ENCODE results near the gene WNT2B. TPM values are rescaled to one million over a fixed set of nuclear protein-coding genes. Genes with fewer than 3 reads are reported as not detected.
A peak's percentile ranks its signal among the peaks of the same experiment; 100 is the strongest.

The WNT2B gene
- total RNA-seq, 1 donor from 2014 or later, result 146 TPM

GRCh38 chr1:112518186-112518585 lies 9.4 kb downstream of the WNT2B start:
- Mint-ChIP-seq H3K4me3 (no peak overlapping the region), H3K27me3 (ENCODE audit: low read depth) (no peaks in the 10 kb centered on the region), H3K27ac (no peak overlapping the region), H3K36me3 (peaks cover 37% of the 10 kb centered on the region), H3K9me3 (no peaks in the 10 kb centered on the region), H3K4me1 (peaks cover 46% of the 10 kb centered on the region)
- DNase-seq (ENCODE audit: low spot score in 2 of 2, unreplicated experiment in 2 of 2), result no peak
- TF ChIP-seq, protein P1, sequence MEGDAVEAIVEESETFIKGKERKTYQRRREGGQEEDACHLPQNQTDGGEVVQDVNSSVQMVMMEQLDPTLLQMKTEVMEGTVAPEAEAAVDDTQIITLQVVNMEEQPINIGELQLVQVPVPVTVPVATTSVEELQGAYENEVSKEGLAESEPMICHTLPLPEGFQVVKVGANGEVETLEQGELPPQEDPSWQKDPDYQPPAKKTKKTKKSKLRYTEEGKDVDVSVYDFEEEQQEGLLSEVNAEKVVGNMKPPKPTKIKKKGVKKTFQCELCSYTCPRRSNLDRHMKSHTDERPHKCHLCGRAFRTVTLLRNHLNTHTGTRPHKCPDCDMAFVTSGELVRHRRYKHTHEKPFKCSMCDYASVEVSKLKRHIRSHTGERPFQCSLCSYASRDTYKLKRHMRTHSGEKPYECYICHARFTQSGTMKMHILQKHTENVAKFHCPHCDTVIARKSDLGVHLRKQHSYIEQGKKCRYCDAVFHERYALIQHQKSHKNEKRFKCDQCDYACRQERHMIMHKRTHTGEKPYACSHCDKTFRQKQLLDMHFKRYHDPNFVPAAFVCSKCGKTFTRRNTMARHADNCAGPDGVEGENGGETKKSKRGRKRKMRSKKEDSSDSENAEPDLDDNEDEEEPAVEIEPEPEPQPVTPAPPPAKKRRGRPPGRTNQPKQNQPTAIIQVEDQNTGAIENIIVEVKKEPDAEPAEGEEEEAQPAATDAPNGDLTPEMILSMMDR (IDR thresholded peaks at IDR 0.05; ENCODE audit: unreplicated experiment), result no peak

DNA sequence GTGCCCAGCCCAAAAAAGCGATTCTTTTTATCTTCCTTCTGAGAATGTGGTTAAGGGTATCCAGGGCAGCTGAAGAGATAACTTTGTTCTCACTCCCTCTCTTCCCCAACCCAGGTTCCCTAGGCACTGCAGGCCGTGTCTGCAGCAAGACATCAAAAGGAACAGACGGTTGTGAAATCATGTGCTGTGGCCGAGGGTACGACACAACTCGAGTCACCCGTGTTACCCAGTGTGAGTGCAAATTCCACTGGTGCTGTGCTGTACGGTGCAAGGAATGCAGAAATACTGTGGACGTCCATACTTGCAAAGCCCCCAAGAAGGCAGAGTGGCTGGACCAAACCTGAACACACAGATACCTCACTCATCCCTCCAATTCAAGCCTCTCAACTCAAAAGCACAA lies 11.4 kb downstream of the WNT2B start:
- no peak overlapping the region for H3K4me3 Mint-ChIP-seq
- peaks cover 33% of the 10 kb centered on the region for H3K36me3 Mint-ChIP-seq
- TF ChIP-seq, protein P1 (IDR thresholded peaks at IDR 0.05; ENCODE audit: unreplicated experiment), result no peak
- DNase-seq (ENCODE audit: low spot score in 2 of 2, unreplicated experiment in 2 of 2), result no peak
- no peaks in the 10 kb centered on the region for H3K9me3 Mint-ChIP-seq
- peaks cover 48% of the 10 kb centered on the region for H3K4me1 Mint-ChIP-seq
- peak overlapping the region; percentile 98 for H3K27ac Mint-ChIP-seq
- no peaks in the 10 kb centered on the region for H3K27me3 Mint-ChIP-seq (ENCODE audit: low read depth)

DNA sequence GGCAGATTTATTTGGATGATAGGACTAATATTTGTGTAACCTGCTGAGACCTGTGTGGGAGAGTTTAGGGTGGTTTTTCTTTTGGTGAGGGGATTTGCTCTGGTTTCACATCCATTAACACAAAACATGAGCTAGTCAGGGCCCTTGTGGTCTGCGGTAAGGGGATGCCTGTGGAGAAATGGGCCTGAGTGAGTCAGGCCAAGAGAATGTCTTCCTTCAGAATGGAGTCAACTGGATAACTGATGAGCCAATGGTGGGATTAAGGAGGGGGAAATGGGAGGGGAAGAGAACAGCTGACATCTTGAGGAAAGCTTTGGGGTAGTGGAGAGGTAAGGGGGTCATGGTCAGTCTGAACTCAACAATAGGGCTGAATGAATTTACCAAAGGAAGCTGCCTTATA lies 13.9 kb downstream of the WNT2B start:
- TF ChIP-seq, protein P1 (IDR thresholded peaks at IDR 0.05; ENCODE audit: unreplicated experiment), result no peak
- Mint-ChIP-seq H3K36me3 (peaks cover 23% of the 10 kb centered on the region), H3K4me3 (no peak overlapping the region), H3K27ac (peak overlapping the region; percentile 98), H3K9me3 (no peaks in the 10 kb centered on the region), H3K4me1 (peaks cover 67% of the 10 kb centered on the region), H3K27me3 (ENCODE audit: low read depth) (no peaks in the 10 kb centered on the region)
- no peak for DNase-seq (ENCODE audit: low spot score in 2 of 2, unreplicated experiment in 2 of 2)

DNA sequence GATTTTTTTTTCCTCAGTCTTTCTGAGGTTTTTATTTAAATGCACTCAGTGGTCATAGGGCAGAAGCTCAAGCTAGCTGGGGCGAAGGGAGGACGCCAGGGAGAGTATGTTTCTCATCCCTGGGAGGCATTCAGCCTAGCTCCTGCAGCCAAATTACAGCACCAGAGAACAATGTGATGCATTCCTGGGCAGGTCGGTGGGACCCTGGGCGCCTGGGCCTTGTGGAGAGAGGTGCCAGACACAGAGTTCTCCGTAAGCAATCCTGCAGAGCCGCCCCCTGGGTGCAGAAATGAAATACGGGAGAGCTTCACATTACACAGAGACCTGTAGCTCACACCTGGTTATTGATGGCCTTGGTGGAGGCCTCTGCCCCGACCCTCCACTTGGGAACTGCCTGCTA lies 15.5 kb downstream of the WNT2B start:
- Mint-ChIP-seq H3K4me3 (no peak overlapping the region), H3K27ac (peak overlapping the region; percentile 98), H3K9me3 (no peaks in the 10 kb centered on the region), H3K27me3 (ENCODE audit: low read depth) (no peaks in the 10 kb centered on the region), H3K4me1 (peaks cover 83% of the 10 kb centered on the region), H3K36me3 (peaks cover 17% of the 10 kb centered on the region)
- TF ChIP-seq, protein P1 (IDR thresholded peaks at IDR 0.05; ENCODE audit: unreplicated experiment), result no peak
- DNase-seq (ENCODE audit: low spot score in 2 of 2, unreplicated experiment in 2 of 2), result peak in 1 of 2 experiments; percentile 72

GRCh38 chr1:112524986-112525385 lies 16.2 kb downstream of the WNT2B start:
- TF ChIP-seq, protein P1 (IDR thresholded peaks at IDR 0.05; ENCODE audit: unreplicated experiment), result no peak
- Mint-ChIP-seq H3K4me3 (no peak overlapping the region), H3K27ac (peak overlapping the region; percentile 98), H3K9me3 (no peaks in the 10 kb centered on the region), H3K27me3 (ENCODE audit: low read depth) (no peaks in the 10 kb centered on the region), H3K4me1 (peaks cover 90% of the 10 kb centered on the region), H3K36me3 (peaks cover 16% of the 10 kb centered on the region)
- DNase-seq (ENCODE audit: low spot score in 2 of 2, unreplicated experiment in 2 of 2), result no peak
